ENCODE data around the gene ASTN2.
"Not testable (repeated sequence)": the region's sequence is repeated elsewhere in the genome, so short reads cannot be mapped to it uniquely, and the experiment has no call there.

ASTN2 gene

GRCh38 chr9:116928289-116928688, 486.6 kb downstream of the ASTN2 start:
- no peak overlapping the region for H3K27ac ChIP-seq
- H3K4me3 ChIP-seq, result no peak overlapping the region
- no peak for DNase-seq (ENCODE audit: low spot score)
- TF ChIP-seq, protein P1, sequence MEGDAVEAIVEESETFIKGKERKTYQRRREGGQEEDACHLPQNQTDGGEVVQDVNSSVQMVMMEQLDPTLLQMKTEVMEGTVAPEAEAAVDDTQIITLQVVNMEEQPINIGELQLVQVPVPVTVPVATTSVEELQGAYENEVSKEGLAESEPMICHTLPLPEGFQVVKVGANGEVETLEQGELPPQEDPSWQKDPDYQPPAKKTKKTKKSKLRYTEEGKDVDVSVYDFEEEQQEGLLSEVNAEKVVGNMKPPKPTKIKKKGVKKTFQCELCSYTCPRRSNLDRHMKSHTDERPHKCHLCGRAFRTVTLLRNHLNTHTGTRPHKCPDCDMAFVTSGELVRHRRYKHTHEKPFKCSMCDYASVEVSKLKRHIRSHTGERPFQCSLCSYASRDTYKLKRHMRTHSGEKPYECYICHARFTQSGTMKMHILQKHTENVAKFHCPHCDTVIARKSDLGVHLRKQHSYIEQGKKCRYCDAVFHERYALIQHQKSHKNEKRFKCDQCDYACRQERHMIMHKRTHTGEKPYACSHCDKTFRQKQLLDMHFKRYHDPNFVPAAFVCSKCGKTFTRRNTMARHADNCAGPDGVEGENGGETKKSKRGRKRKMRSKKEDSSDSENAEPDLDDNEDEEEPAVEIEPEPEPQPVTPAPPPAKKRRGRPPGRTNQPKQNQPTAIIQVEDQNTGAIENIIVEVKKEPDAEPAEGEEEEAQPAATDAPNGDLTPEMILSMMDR (IDR thresholded peaks at IDR 0.05), result no peak

DNA sequence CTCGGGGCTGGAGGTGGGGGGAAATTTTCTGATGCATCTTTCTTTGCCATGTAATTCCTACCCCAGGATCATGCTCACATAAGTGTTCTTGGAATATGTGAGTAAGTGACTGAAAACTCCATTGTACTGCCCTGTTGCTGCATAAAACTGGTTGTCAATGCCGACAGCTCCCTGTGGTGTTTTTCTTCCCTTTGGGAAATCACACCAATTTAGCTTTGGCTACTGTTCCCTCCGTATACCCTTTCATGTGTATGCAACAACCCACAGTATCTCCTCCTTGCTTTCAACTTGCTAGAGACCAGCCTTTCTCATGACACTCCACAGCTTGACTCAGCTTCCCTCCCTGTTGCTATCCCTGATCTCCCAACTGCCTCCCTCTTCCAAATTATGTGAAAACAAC, 487.1 kb downstream of the ASTN2 start:
- TF ChIP-seq, protein P1 (IDR thresholded peaks at IDR 0.05), result no peak

DNA sequence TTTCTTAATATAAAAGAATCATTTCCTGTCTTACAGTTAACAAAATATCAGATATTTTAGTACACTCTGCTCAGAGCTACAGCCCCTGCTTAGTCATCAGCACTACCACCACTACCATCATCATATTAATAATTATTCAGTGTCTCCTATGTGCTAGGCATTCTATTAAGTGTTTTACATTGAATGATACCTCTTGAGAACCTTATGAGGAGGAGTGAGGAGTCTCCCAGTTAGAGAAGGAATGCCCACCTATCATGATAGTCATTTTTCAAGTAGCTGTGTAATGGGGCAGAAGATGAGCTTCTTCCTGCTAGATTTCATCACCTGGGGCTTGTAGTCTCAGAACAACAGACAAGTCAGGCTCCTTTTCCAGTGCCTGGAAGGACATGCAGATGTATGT, 489.7 kb downstream of the ASTN2 start:
- no peak for DNase-seq (ENCODE audit: low spot score)
- Histone ChIP-seq H3K27ac (no peak overlapping the region), H3K4me3 (no peak overlapping the region)
- TF ChIP-seq, protein P1 (IDR thresholded peaks at IDR 0.05), result no peak

More for the DNA sequence above, 487.1 kb downstream of the ASTN2 start:
- Histone ChIP-seq H3K4me3 (no peak overlapping the region), H3K27ac (no peak overlapping the region)
- DNase-seq (ENCODE audit: low spot score), result no peak

DNA sequence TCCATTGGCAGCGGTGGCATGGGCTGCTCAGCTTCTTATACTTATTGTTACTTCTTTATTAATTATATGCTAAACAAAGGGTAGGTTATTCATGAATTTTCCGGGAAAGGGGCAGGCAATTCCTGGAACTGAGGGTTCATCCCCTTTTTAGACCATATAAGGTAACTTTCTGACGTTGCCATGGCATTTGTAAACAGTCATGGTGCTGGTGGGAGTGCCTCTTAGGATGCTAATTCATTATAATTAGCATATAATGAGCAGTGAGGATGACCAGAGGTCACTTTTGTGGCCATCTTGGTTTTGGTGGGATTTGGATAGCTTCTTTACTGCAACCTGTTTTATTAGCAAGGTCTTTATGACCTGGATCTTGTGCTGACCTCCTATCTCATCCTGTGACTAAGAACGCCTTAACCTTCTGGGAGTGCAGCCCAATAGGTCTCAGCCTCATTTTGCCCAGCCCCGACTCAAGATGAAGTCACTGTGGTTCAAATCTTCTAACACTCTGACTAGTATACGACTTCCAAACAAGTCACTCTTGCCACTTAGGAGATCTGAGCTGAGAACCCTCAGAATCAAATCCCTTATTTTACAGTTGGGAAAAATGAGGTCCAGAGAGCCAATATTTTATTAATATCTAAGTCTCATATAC, 490.3 kb downstream of the ASTN2 start:
- no peak overlapping the region for H3K4me3 ChIP-seq
- TF ChIP-seq, protein P1 (IDR thresholded peaks at IDR 0.05), result no peak
- DNase-seq (ENCODE audit: low spot score), result no peak
- H3K27ac ChIP-seq, result no peak overlapping the region

- not testable (repeated sequence) for H3K27ac ChIP-seq; DNase-seq (ENCODE audit: low spot score); H3K4me3 ChIP-seq
Measured at GRCh38 chr9:116917895-116918508, 496.9 kb downstream of the ASTN2 start.

DNA sequence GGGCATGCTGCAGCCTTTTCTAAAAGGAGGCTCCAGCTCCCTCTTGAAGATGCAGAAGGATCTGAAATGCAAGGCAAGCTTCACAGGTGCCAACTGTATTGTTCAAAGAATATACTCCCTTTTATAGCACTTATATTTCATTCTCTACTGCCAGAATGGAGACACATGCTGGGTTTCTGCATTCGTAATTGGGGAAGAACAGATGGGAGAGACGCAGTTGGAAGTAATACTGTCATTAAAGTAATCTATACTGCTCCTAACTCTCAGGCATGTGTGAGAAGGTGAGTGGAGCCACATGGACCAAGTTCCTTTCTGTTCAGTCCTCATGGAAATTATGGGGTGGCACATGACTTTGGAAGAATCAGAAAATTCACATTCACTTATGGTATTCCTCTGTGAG, 501.3 kb downstream of the ASTN2 start:
- DNase-seq (ENCODE audit: low spot score), result no peak
- TF ChIP-seq, protein P1 (IDR thresholded peaks at IDR 0.05), result no peak
- H3K4me3 ChIP-seq, result no peak overlapping the region
- no peak overlapping the region for H3K27ac ChIP-seq

DNA sequence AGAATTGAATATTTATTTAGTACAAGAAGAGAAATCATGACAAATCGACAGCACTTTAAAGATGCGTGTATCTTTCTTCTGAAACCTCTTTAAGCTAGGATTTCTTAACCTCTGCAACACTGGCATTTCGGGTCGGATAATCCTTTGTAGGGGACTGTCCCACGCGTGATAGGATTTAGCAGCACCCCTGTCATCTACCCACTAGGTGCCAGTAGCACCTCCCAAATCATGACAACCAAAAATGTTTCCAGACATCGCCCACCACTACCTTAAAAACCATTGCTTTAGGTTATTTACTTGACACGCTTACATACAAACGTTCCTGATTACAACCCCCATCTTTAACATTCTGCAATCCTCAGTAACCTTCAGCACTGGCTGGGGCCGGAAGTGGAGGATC, 504.7 kb downstream of the ASTN2 start:
- Histone ChIP-seq H3K4me3 (no peak overlapping the region), H3K27ac (no peak overlapping the region)
- no peak for DNase-seq (ENCODE audit: low spot score)
- TF ChIP-seq, protein P1 (IDR thresholded peaks at IDR 0.05), result no peak
